Measurements from ENCODE around the gene SLC26A11. TPM values are rescaled to one million over a fixed set of nuclear protein-coding genes. Genes with fewer than 3 reads are reported as not detected.

SLC26A11 gene
- total and polyA plus RNA-seq, 2 of the 13 experiments (the other 11 are each of a cell fraction or from before 2014, with no cell fraction given), result 8.7 to 13.2 TPM

- TF ChIP-seq SCMH1 (CRISPR knock-in tag; IDR thresholded peaks at IDR 0.05; ENCODE audit: borderline replicate concordance) (no peak), MED1 (CRISPR knock-in tag; IDR thresholded peaks at IDR 0.05) (no peak), ZMAT5 (CRISPR knock-in tag; IDR thresholded peaks at IDR 0.05; ENCODE audit: borderline replicate concordance, low read depth) (no peak), ZNF18 (CRISPR knock-in tag; IDR thresholded peaks at IDR 0.05; ENCODE audit: insufficient replicate concordance) (no peak), ZNF646 (CRISPR knock-in tag; IDR thresholded peaks at IDR 0.05) (0 out of 2 replicates have a peak, but pooled peaks have one; percentile 28), ZNF460 (CRISPR knock-in tag; IDR thresholded peaks at IDR 0.05; ENCODE audit: borderline replicate concordance) (no peak), KAT2B (IDR thresholded peaks at IDR 0.05; ENCODE audit: borderline replicate concordance, low read depth, low read length) (no peak), HOXA3 (CRISPR knock-in tag; IDR thresholded peaks at IDR 0.05) (peak; percentile 34; the same call in 1 of the 2 replicates), SIN3A (IDR thresholded peaks at IDR 0.05; ENCODE audit: borderline replicate concordance, low read depth, low read length) (peak; percentile 72; the same call in 1 of the 2 replicates), ZNF234 (CRISPR knock-in tag; conservative IDR thresholded peaks at IDR 0.05) (peak; percentile 80; the same call in 1 of the 2 replicates), GLMP (CRISPR knock-in tag; IDR thresholded peaks at IDR 0.05; ENCODE audit: borderline replicate concordance) (no peak)
- TF ChIP-seq, protein P1, sequence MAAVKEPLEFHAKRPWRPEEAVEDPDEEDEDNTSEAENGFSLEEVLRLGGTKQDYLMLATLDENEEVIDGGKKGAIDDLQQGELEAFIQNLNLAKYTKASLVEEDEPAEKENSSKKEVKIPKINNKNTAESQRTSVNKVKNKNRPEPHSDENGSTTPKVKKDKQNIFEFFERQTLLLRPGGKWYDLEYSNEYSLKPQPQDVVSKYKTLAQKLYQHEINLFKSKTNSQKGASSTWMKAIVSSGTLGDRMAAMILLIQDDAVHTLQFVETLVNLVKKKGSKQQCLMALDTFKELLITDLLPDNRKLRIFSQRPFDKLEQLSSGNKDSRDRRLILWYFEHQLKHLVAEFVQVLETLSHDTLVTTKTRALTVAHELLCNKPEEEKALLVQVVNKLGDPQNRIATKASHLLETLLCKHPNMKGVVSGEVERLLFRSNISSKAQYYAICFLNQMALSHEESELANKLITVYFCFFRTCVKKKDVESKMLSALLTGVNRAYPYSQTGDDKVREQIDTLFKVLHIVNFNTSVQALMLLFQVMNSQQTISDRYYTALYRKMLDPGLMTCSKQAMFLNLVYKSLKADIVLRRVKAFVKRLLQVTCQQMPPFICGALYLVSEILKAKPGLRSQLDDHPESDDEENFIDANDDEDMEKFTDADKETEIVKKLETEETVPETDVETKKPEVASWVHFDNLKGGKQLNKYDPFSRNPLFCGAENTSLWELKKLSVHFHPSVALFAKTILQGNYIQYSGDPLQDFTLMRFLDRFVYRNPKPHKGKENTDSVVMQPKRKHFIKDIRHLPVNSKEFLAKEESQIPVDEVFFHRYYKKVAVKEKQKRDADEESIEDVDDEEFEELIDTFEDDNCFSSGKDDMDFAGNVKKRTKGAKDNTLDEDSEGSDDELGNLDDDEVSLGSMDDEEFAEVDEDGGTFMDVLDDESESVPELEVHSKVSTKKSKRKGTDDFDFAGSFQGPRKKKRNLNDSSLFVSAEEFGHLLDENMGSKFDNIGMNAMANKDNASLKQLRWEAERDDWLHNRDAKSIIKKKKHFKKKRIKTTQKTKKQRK (IDR thresholded peaks at IDR 0.05; ENCODE audit: low read length), result no peak
- TF ChIP-seq, protein P2, sequence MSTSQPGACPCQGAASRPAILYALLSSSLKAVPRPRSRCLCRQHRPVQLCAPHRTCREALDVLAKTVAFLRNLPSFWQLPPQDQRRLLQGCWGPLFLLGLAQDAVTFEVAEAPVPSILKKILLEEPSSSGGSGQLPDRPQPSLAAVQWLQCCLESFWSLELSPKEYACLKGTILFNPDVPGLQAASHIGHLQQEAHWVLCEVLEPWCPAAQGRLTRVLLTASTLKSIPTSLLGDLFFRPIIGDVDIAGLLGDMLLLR (CRISPR knock-in tag; IDR thresholded peaks at IDR 0.05), result peak; percentile 57; the same call in 1 of the 2 replicates
These were observed at the start of gene SLC26A11, which contains the start of gene SGSH (continued) for GRCh38 chr17:80220054-80220735.

Measured in HepG2 (cell line).